Measurements from ENCODE around the gene THSD4. TPM values are rescaled to one million over a fixed set of nuclear protein-coding genes. Genes with fewer than 3 reads are reported as not detected.

The THSD4 gene
- total RNA-seq, 1 donor from 2014 or later = 2.5 TPM

GRCh38 chr15:71752128-71752527 lies 636.9 kb downstream of the THSD4 start:
- Histone ChIP-seq H3K9ac (ENCODE audit: low read length) (peak overlapping the region; percentile 39), H3K79me2 (ENCODE audit: insufficient read depth, low read length) (no peaks in the 10 kb centered on the region), H3K4me3 (ENCODE audit: insufficient read depth, low read depth, low read length) (no peak overlapping the region), H3K9me3 (ENCODE audit: insufficient read depth, low read depth, low read length) (no peaks in the 10 kb centered on the region), H3K4me1 (ENCODE audit: insufficient read depth, low read length) (peaks cover 36% of the 10 kb centered on the region), H3K27ac (ENCODE audit: low read depth, low read length) (peak overlapping the region; percentile 41), H2AFZ (ENCODE audit: low read depth, low read length) (no peak overlapping the region), H3K4me2 (ENCODE audit: low read length) (peak overlapping the region; percentile 38), H4K20me1 (ENCODE audit: insufficient read depth, low read length) (no peaks in the 10 kb centered on the region), H3K36me3 (ENCODE audit: insufficient read depth, low read length) (no peaks in the 10 kb centered on the region), H3K27me3 (ENCODE audit: insufficient read depth, low read length) (no peaks in the 10 kb centered on the region)
- Mint-ChIP-seq H3K36me3 (ENCODE audit: low read depth, unreplicated experiment) (no peaks in the 10 kb centered on the region), H3K27me3 (ENCODE audit: low read depth, unreplicated experiment) (no peaks in the 10 kb centered on the region), H3K4me3 (ENCODE audit: unreplicated experiment) (no peak overlapping the region), H3K4me1 (ENCODE audit: low read depth, unreplicated experiment) (peaks cover 24% of the 10 kb centered on the region), H3K27ac (ENCODE audit: unreplicated experiment) (no peak overlapping the region), H3K9me3 (ENCODE audit: unreplicated experiment) (peaks cover 2% of the 10 kb centered on the region)
- FAIRE-seq = no peak
- DNase-seq (ENCODE audit: low read depth) = no peak
- TF ChIP-seq CTCF (IDR thresholded peaks at IDR 0.05; ENCODE audit: insufficient read depth, low read depth, low read length) = no peak
- no peak for TF ChIP-seq EZH2 (IDR thresholded peaks at IDR 0.05; ENCODE audit: insufficient read depth, low read length)

- Histone ChIP-seq H3K9ac (ENCODE audit: low read length) (peak overlapping the region; percentile 20), H2AFZ (ENCODE audit: low read depth, low read length) (no peak overlapping the region), H3K9me3 (ENCODE audit: insufficient read depth, low read depth, low read length) (no peaks in the 10 kb centered on the region), H3K4me2 (ENCODE audit: low read length) (peak overlapping the region; percentile 38), H3K79me2 (ENCODE audit: insufficient read depth, low read length) (no peaks in the 10 kb centered on the region), H3K36me3 (ENCODE audit: insufficient read depth, low read length) (no peaks in the 10 kb centered on the region), H3K4me3 (ENCODE audit: insufficient read depth, low read depth, low read length) (no peak overlapping the region), H3K4me1 (ENCODE audit: insufficient read depth, low read length) (peaks cover 29% of the 10 kb centered on the region), H4K20me1 (ENCODE audit: insufficient read depth, low read length) (no peaks in the 10 kb centered on the region), H3K27me3 (ENCODE audit: insufficient read depth, low read length) (no peaks in the 10 kb centered on the region), H3K27ac (ENCODE audit: low read depth, low read length) (peak overlapping the region; percentile 68)
- H3K4me3 Mint-ChIP-seq (ENCODE audit: unreplicated experiment) = no peak overlapping the region
- no peaks in the 10 kb centered on the region for H3K27me3 Mint-ChIP-seq (ENCODE audit: low read depth, unreplicated experiment)
- DNase-seq (ENCODE audit: low read depth) (peak; percentile 98), FAIRE-seq (no peak)
- H3K4me1 Mint-ChIP-seq (ENCODE audit: low read depth, unreplicated experiment) = peaks cover 21% of the 10 kb centered on the region
- peaks cover 2% of the 10 kb centered on the region for H3K9me3 Mint-ChIP-seq (ENCODE audit: unreplicated experiment)
- no peaks in the 10 kb centered on the region for H3K36me3 Mint-ChIP-seq (ENCODE audit: low read depth, unreplicated experiment)
- TF ChIP-seq EZH2 (IDR thresholded peaks at IDR 0.05; ENCODE audit: insufficient read depth, low read length) (no peak), CTCF (IDR thresholded peaks at IDR 0.05; ENCODE audit: insufficient read depth, low read depth, low read length) (peak; percentile 76)
- H3K27ac Mint-ChIP-seq (ENCODE audit: unreplicated experiment) = peak overlapping the region; percentile 30
Measured at GRCh38 chr15:71752604-71753289, 637.5 kb downstream of the THSD4 start.

GRCh38 chr15:71753346-71753745 lies 638.1 kb downstream of the THSD4 start:
- H3K4me1 Mint-ChIP-seq (ENCODE audit: low read depth, unreplicated experiment) = peaks cover 16% of the 10 kb centered on the region
- no peaks in the 10 kb centered on the region for H3K36me3 Mint-ChIP-seq (ENCODE audit: low read depth, unreplicated experiment)
- no peaks in the 10 kb centered on the region for H3K27me3 Mint-ChIP-seq (ENCODE audit: low read depth, unreplicated experiment)
- H3K9ac ChIP-seq (ENCODE audit: low read length) = no peak overlapping the region
- H3K36me3 ChIP-seq (ENCODE audit: insufficient read depth, low read length) = no peaks in the 10 kb centered on the region
- no peak overlapping the region for H2AFZ ChIP-seq (ENCODE audit: low read depth, low read length)
- FAIRE-seq = no peak
- no peaks in the 10 kb centered on the region for H3K79me2 ChIP-seq (ENCODE audit: insufficient read depth, low read length)
- H3K4me3 ChIP-seq (ENCODE audit: insufficient read depth, low read depth, low read length) = no peak overlapping the region
- peaks cover 2% of the 10 kb centered on the region for H3K9me3 Mint-ChIP-seq (ENCODE audit: unreplicated experiment)
- H3K27ac Mint-ChIP-seq (ENCODE audit: unreplicated experiment) = peak overlapping the region; percentile 12
- no peak overlapping the region for H3K4me3 Mint-ChIP-seq (ENCODE audit: unreplicated experiment)
- peak overlapping the region; percentile 38 for H3K4me2 ChIP-seq (ENCODE audit: low read length)
- TF ChIP-seq CTCF (IDR thresholded peaks at IDR 0.05; ENCODE audit: insufficient read depth, low read depth, low read length) (no peak), EZH2 (IDR thresholded peaks at IDR 0.05; ENCODE audit: insufficient read depth, low read length) (no peak)
- H3K9me3 ChIP-seq (ENCODE audit: insufficient read depth, low read depth, low read length) = no peaks in the 10 kb centered on the region
- no peak for DNase-seq (ENCODE audit: low read depth)
- H4K20me1 ChIP-seq (ENCODE audit: insufficient read depth, low read length) = no peaks in the 10 kb centered on the region
- H3K27ac ChIP-seq (ENCODE audit: low read depth, low read length) = peak overlapping the region; percentile 68
- peaks cover 23% of the 10 kb centered on the region for H3K4me1 ChIP-seq (ENCODE audit: insufficient read depth, low read length)
- no peaks in the 10 kb centered on the region for H3K27me3 ChIP-seq (ENCODE audit: insufficient read depth, low read length)
